DMS 273 (cell line): ENCODE data around the gene CD28.

ENCODE experiments used
- DNase-seq: peaks from one replicate; lab custom pipeline; 2025; ENCODE audit not compliant: unreplicated experiment; lab: John Stamatoyannopoulos, UW

Gene CD28

DNA sequence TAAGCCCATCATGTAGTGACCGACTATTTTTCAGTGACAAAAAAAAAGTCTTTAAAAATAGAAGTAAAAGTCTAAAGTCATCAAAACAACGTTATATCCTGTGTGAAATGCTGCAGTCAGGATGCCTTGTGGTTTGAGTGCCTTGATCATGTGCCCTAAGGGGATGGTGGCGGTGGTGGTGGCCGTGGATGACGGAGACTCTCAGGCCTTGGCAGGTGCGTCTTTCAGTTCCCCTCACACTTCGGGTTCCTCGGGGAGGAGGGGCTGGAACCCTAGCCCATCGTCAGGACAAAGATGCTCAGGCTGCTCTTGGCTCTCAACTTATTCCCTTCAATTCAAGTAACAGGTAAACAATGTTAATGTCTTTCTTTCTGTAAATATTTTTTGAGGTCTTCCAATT is at the start of gene CD28:
TSS of gene CD28 (plus strand) at position 237 of the 400 bp plus-strand sequence. CDS start at position 295, 58 bp downstream.
- DNase-seq: no peak

DNA sequence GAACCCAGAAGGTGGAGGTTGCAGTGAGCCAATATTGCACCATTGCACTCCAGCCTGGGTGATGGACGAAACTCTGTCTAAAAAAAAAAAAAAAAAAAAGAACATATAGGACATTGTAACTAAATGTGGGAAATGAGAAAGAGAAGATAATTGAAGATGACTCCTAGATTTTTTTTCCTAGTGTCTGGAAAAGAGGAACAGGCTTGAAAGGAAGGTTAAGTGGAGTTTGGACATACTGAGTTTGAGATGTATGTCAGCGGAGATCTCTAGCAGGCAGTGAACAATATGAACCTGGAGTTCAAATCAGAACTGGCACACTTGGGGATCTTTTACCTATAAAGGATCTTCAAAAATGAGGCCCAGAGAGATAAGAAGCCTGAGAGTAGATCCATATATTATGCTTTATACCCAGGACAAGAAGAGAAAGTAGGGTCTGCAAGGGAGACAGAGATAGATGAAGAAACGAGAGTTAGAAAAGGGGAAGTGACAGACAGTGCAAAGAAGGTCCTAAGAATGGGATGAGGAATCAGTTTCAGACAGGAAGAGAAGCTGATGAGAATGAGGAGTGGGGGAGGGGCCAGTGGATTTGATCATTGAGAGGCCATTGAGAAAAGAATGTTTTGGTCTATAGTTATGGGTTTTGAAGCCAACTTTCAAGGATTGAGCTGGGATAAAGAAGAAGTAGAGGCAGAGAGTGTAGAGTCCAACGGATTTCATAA is 46.9 kb upstream of the CD28 start:
- no peak for DNase-seq

DNA sequence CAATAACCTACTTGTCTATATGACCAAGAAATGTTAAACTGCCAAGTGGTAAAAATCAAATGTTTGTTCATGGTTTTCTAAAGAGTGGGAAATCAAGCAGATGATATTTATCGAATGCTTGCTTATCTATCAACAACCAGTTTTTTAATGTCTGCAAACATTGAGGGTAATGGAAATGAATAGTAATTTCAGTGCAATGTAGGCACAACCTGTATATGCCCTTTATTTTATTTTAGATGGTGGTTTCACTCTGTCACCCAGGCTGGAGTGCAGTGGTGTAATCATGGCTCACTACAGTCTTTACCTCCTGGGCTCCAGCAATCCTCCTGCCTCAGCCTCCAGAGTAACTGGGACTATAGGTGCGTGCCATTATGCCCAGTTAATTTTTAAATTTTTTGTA is 46.0 kb upstream of the CD28 start:
- DNase-seq: no peak

DNA sequence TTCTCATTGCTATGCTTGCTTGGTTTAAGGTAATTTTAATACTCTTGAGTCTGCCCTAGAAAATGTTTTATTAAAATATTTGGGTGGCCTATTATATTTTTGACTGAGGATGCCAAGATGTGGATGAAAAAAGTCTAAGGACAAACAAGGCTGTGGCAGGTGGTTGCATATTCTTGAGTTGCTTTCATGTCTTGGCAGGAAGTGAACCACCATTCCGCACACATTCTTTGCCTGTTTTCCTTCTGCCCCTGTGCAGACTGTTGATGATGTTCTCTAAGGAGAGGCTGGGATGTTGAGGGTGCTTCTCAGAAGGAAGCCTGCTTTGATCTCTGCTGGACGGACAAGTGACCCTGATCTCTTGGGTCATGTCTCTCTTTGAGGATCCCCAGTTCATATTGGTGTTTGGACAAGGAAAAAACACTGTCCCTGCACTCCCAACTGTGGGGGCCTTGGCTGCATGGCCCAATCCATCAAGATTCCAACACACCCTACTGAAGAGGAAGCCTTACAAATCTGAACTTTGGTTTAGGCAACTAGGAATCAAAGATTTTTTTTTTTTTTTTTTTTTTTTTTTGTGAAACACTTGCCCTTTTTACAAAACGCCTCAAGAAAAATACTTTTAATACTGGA is 45.0 kb upstream of the CD28 start:
- no peak for DNase-seq

DNA sequence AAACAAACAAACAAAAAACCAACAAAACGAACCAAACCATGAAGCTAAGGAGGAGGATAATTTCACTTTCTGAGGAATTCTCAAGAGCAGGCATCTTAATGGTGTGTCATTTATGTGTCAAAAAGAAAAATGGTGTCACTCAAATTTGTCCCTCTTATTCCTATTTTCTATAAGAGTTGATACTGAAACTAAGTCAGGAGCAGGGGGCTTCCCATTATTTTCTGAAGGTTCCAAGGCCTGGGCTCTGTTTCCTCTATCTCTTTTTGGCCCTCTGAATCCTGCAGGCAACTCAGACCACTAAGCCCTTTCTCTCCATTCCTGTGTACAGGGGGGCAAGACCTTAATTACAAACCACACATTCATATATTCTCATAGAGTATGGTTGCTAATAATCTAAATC is 44.0 kb upstream of the CD28 start:
- DNase-seq: no peak

DNA sequence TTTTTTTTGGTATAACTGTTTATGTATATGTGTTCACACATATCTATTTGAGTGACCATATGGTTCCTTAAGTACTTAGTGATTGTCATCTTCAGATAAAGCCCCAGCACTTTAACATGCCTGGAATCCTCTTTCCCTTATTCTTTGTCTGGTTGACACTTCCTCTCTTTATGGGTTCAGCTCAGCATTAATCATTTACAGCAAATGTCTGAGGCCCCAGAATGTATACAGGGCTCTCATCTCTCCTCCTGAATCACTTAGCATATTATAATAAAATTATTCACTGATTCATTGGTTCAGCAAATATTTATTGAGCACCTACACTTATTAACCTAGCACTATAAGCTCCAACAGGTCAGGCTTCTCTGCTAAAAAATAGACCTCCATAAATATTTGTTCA is 43.5 kb upstream of the CD28 start:
- DNase-seq: no peak

DNA sequence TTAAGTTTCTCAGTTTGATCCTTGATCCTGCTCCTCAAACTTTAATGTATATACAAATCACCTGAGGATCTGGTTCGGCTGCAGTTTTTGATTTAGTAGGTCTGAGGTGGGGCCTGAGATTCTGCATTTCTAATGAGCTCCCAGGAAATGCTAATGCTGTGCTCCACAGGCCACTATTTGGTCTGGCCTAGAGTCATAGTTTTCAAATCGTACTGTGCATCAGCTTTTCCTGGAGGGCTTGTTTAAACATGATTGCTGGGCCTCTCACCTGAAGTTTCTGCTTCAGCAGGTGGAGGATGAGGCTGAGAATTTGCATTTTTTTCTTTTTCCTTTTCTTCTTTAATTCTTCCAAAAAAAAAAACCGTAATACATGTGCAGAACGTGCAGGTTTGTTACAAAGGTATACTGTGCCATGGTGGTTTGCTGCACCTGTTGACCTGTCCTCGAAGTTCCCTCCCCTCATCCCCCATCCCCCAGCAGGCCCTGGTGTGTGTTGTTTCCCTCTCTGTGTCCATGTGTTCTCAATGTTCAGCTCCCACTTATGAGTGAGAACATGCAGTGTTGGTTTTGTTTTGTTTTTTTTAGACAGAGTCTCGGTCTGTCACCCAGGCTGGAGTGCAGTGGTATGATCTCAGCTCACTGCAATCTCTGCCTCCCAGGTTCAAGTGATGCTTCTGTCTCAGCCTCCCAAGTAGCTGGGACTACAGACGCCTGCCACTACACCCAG is 42.2 kb upstream of the CD28 start:
- DNase-seq: no peak

DNA sequence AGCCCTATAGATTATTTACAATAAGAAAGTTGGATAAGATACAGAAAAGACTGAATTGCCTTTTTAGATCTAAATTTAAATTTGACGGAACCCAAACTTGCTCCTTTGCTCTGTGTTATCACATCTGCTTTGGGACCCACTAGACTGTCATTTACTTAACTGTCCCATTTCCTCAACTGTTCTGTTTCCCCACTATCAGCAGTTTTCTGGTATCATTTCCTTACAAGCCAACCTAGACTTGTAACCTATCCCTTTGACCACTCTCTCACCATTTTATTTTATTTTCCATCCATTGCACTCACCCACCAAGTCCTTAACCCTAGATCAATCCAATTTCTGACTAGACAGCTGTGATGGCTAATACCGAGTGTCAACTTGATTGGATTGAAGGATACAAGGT is 38.6 kb upstream of the CD28 start:
- no peak for DNase-seq

DNA sequence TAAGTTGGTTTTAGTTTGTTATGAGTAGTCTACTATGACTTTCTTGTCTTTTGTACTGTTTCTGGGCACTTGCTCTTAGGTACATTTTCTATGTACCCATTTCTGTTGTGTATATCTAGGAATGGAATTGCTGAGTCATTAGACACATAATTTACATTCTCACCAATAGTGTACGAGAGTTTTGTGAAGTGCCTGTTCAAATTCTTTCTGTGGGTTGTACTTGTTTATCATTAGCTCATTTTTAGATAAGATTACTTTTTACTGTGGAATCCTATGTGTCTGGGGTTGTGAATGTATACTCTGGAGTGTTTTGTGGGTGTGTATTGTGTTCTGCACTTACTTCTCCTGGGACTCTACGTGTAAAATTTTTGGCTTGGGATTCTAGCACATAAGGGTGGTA is 36.6 kb upstream of the CD28 start:
- DNase-seq: no peak

DNA sequence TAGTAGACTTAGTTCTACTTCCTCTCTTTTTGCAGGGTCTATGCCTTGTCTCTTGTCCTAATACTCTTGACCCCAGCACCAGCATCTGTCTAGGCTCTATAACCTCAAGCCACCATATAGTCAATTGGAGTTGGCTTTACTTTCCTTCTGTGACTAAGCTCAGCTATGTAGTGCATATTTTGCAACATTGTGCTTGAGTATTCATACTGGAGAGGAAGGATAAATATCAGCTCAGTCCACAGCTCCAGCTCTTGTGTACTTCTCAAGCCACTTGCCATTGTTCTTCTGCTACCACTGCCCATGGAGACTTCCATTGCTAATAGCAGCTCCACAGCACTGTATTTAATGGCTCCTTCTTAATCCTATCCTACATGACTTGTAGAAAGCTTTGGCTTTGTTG is 35.5 kb upstream of the CD28 start:
- no peak for DNase-seq

DNA sequence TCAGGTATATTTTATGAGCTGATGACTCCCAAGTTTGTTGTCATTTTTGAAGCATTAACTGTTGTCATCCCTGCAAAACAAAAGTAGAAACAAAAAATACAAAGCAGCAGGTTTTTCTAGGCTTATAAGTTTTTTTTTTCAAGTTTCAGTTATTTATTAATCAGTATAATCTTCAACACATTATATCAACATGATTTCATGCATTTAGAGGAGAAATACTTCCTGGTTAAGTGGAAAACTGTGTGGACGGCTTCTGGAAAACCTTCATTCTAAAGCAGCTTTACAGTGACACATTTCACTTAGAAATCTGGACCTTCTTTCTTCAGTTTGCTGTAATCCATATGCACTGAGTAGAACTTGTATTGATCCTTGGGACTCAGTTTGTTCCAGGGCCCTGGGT is 34.6 kb upstream of the CD28 start:
- DNase-seq: no peak

DNA sequence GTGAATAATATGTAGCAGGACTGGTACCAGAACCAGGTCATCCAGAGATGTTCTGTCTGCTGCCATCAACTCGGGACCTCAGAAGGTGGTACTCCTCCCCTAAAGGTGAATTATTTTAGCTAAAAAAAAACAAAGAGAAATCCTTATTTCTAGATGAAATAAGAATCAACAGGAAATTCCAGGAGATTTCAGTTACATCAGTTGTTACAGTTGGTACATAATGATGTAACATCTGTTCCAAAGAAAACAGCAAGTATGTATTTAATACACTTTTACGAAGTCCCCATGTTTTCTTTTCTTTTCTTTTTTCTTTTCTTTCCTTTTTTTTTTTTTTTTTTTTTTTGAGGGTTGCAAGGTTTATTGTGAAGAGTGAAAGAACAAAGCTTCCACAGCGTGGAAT is 33.6 kb upstream of the CD28 start:
- DNase-seq: no peak

DNA sequence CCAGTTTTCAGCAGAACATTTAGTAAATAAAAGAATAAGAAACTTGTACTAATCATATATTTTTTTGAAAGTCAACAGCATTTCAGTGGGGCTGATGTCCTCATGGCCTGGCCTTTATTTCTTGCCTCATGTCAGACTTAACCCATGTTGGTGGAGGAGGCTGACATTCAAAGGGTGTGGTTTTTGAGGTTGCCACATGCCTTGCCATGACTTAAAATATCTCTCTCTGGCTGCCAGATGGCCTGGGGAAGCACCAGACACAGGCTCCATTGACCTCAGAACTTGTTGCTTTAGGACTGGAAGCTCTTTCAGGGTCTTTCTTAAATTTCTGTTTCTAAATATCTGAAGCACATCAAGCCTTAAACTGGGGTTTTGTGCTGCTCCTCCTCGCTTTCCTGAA is 32.5 kb upstream of the CD28 start:
- peak; percentile 7 for DNase-seq

DNA sequence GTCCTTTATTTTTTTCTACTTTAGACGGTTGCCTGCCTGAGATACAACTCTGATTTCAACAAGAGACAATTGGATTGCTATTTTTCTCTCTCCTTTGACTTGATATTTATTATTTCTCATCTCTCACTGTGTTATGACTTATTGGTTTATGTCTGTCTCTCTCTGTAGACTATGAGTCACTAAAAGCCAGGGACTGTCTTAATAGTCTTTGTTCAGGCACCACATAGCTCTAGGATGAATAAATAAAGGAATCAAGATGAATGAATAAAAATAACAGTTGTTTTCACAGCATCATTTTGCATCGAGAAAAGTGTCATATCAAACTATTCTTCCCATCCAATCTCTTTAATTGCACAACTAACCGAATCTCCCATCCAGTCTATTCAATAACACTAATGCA is 31.4 kb upstream of the CD28 start:
- DNase-seq: no peak

DNA sequence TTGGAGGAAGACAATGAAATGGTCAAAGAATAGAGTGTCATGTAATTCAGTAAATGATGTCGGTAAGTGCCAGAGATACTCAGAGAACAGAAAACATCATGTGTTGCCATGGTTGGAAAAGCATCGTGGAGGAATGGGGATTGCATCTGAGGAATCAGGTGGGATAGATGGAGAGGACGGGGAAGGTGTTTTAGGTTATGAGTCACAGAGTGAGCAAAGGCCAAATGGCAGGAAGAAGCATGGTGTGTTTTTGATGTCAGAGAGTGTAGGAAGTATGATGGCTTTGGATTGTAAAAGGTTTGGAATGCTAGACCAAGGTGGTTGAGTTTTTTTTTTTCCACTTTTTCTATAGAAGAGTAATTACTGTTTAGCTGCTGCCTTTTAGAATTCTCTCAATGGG is 27.5 kb upstream of the CD28 start:
- DNase-seq: no peak

DNA sequence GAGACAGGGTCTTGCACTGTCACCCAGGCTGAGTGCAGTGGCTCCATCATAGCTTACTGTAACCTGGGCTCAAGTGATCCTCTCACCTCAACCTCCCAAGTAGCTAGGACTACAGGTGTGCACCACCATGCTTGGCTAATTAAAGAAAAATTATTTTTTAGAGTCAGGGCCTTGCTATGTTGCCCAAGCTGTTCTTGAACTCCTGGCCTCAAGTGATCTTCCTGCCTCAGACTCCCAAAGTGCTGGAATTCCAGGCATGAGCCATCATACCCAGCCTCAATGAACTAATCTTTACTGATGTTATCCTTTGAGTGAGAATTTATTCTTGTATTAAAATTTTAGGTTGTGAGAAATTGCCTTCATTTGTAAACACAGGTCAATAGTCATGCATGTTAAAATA is 27.0 kb upstream of the CD28 start:
- no peak for DNase-seq

DNA sequence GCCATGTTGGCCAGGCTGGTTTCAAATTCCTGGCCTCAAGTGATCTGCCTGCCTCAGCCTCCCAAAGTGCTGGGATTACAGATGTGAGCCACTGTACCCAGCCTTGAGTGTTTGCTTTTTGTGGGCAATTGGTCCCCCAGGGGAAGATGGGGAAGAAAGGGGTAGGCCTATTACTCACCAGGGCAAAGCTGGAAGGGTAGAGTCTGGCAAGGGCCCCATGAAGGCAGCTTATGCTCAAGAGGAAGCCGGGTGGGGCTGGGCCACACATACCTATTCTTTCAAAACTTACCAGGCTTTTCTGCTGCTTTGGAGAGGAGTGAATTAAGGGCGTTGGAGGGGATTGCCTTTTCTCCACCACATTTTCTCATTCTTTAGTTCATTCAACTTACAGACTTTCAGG is 24.5 kb upstream of the CD28 start:
- DNase-seq: no peak

DNA sequence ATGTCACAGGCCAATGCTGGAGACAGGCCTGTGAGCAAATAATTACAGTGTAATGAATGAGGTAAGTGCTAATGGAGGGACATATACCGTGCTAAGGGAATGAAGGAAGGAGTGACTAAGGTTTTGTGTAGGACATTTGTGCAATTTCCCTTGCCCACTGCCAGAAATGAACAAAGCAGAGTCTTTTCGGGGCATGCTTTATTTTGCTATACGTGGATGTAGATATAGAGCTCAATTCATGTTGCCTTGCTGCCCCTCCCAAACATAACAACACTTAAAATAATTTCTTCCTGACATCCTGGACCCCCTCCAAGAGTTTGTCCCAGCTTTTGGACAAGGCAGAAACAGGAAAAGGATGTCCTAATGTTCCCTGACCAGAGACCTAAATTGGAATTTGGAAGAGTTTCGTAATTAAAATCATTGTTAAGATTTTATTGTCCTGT is 23.7 kb upstream of the CD28 start:
- no peak for DNase-seq

DNA sequence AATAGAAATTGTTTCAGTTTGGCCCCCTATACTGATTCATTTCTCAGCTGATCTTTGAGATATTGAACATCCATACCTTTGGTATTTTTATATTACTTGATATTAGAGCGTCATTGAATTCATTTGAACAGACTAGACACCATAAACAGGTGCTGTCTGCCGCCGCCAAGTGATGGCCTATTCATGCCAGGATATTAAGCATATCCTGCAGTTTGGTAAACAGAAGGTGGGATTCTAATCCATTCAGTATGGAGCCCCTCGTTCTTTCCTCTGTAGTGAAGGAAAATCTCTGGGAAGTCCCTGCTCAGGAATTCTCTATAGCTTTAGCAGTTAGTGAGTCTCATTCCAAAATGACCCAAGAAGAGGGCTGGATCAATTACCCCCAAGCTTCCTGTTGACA is 23.0 kb upstream of the CD28 start:
- DNase-seq: no peak

DNA sequence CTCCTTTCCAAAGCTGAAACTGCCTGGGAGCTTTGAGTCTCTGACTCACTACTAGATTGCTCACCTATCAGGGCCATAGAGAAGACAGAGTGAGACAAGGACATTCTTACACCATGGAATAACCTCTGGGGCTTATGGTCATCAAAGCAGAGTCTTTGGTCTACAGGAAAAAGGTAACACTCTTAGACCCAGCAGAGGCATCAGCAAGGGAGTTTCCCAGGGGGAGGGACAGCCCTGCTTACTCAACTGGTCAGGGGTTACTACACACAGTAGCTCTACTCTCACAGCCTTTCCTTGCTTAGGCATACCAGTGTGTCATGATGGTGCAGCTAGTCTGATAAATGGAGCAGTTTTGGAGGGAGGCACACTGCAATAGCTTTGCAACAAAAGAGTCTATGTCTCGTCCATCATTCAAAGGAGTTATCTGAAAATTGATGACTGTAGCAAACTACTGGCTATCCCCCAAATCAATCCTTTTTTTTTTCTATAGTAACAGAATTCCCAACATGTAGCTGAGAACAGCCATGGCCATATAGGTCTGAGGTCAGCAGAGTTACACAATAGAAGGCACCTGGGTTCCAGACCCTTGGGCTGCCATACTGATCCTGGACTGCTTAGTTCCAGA is 22.4 kb upstream of the CD28 start:
- DNase-seq: no peak

DNA sequence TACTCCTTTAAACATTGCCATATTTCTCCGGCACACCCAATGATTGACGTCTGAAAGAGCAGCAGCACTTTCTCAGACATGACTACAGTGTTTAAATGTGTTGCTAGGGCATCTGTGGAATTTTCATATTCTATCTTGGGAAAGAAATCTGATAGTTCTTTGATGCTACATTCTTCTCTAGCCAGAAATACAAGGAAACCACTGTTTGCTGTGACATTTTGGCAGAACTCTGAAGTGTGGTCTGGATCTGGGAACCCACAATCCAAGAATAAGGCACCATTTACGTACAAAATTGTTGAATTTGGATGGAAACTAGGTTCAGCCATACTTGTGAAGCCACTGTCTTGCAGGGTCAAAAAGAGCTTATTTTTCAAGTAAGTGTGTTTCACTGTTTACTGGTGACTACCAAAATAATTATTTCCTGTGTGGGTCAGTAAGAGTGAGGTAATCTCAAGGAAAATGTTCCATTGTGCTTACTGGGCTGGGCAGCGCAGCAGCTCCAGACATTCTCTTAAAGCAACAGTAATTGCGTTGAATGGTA is 21.3 kb upstream of the CD28 start:
- no peak for DNase-seq
